WTC11 (cell line): Measurements from ENCODE around the gene MIAT. TPM values are rescaled to one million over a fixed set of nuclear protein-coding genes. Genes with fewer than 3 reads are reported as not detected.

Experiments used
- ATAC-seq: fragments of 200-7000 bp; cut with Tn5 transposase; 2 replicates; pipeline ENCODE4 v1.10.0; 2021; ENCODE audit warnings: mild to moderate bottlenecking, moderate library complexity
- CTCF ChIA-PET: fragments of 300-600 bp; sonication (Branson Sonifier 250); formaldehyde crosslinking; loops from one replicate; lab custom pipeline; 2021; ENCODE audit warnings: antibody characterized with exemption; lab: Charles Lee
- POLR2A ChIA-PET: fragments of 350-600 bp; sonication (Branson Sonifier 250); formaldehyde crosslinking; loops from one replicate; lab custom pipeline; 2021; ENCODE audit warnings: antibody characterized with exemption; lab: Charles Lee
- DNase-seq: peaks from one replicate; pipeline ENCODE4 v3.0.0; 2021; ENCODE audit warnings: low spot score
- H3K27ac Mint-ChIP-seq: 2 replicates; pipeline ENCODE4 v1.8.0; 2021; ENCODE audit warnings: mixed read lengths
- H3K27me3 Mint-ChIP-seq: 2 replicates; pipeline ENCODE4 v1.8.0; 2021; ENCODE audit warnings: low read depth, mild to moderate bottlenecking, moderate library complexity, mixed read lengths
- H3K36me3 Mint-ChIP-seq: 2 replicates; pipeline ENCODE4 v1.8.0; 2021; ENCODE audit warnings: mixed read lengths
- H3K4me1 Mint-ChIP-seq: 2 replicates; pipeline ENCODE4 v1.8.0; 2022; ENCODE audit warnings: mixed read lengths
- H3K4me3 Mint-ChIP-seq: 2 replicates; pipeline ENCODE4 v1.8.0; 2021; ENCODE audit warnings: mild to moderate bottlenecking, moderate library complexity, mixed read lengths
- H3K9me3 Mint-ChIP-seq: 2 replicates; pipeline ENCODE4 v1.8.0; 2021; ENCODE audit warnings: mixed read lengths
- E2F4 ChIP-seq: sonication (generic); formaldehyde crosslinking; IDR thresholded peaks from 2 replicates; pipeline ENCODE4 v1.8.1; 2022; ENCODE audit warnings: low read depth, mild to moderate bottlenecking, moderate library complexity, missing genetic modification reagents, borderline replicate concordance
- EMX1 ChIP-seq: fragments of 250-450 bp; sonication (Bioruptor Pico); IDR thresholded peaks from 2 replicates; pipeline ENCODE4 v1.8.0; 2021; ENCODE audit warnings: mild to moderate bottlenecking
- ETV6 ChIP-seq: sonication (generic); formaldehyde crosslinking; IDR thresholded peaks from 2 replicates; pipeline ENCODE4 v1.8.1; 2022; ENCODE audit warnings: mild to moderate bottlenecking, missing genetic modification reagents
- IRF1 ChIP-seq: sonication (generic); formaldehyde crosslinking; IDR thresholded peaks from 2 replicates; pipeline ENCODE4 v1.8.0; 2023; ENCODE audit warnings: missing genetic modification reagents
- JUN ChIP-seq: sonication (generic); formaldehyde crosslinking; IDR thresholded peaks from 2 replicates; pipeline ENCODE4 v1.8.0; 2023; ENCODE audit warnings: mild to moderate bottlenecking, missing genetic modification reagents
- KAT7 ChIP-seq: sonication (generic); formaldehyde crosslinking; IDR thresholded peaks from 2 replicates; pipeline ENCODE4 v1.8.1; 2023; ENCODE audit warnings: missing genetic modification reagents, mild to moderate bottlenecking, borderline replicate concordance
- MLX ChIP-seq: sonication (generic); formaldehyde crosslinking; IDR thresholded peaks from 2 replicates; pipeline ENCODE4 v1.8.1; 2023; ENCODE audit warnings: mild to moderate bottlenecking, missing genetic modification reagents, moderate library complexity
- MXD4 ChIP-seq: fragments of 250-450 bp; sonication (Bioruptor Pico); IDR thresholded peaks from 2 replicates; pipeline ENCODE4 v1.8.0; 2021; ENCODE audit warnings: mild to moderate bottlenecking, moderate library complexity, borderline replicate concordance
- NFATC4 ChIP-seq: fragments of 250-450 bp; sonication (Bioruptor Pico); IDR thresholded peaks from 2 replicates; pipeline ENCODE4 v1.9.0; 2021; ENCODE audit warnings: mild to moderate bottlenecking
- NFE2L1 ChIP-seq: sonication (generic); formaldehyde crosslinking; IDR thresholded peaks from 2 replicates; pipeline ENCODE4 v1.8.1; 2023; ENCODE audit warnings: missing genetic modification reagents
- NFYB ChIP-seq: sonication (generic); formaldehyde crosslinking; conservative IDR thresholded peaks from 2 replicates; pipeline ENCODE4 v1.8.0; 2022; ENCODE audit warnings: low read depth, missing genetic modification reagents
- OVOL2 ChIP-seq: fragments of 250-450 bp; sonication (Bioruptor Pico); IDR thresholded peaks from 2 replicates; pipeline ENCODE4 v1.9.0; 2021; ENCODE audit warnings: mild to moderate bottlenecking, borderline replicate concordance
- PREB ChIP-seq: sonication (generic); formaldehyde crosslinking; IDR thresholded peaks from 2 replicates; pipeline ENCODE4 v1.8.1; 2022; ENCODE audit warnings: mild to moderate bottlenecking, missing genetic modification reagents, moderate library complexity, borderline replicate concordance
- SOX15 ChIP-seq: fragments of 250-450 bp; sonication (Bioruptor Pico); IDR thresholded peaks from 2 replicates; pipeline ENCODE4 v1.9.0; 2021; ENCODE audit warnings: mild to moderate bottlenecking
- SP1 ChIP-seq: sonication (generic); formaldehyde crosslinking; conservative IDR thresholded peaks from 2 replicates; pipeline ENCODE4 v1.8.1; 2022; ENCODE audit warnings: missing genetic modification reagents
- TP53 ChIP-seq: sonication (generic); formaldehyde crosslinking; IDR thresholded peaks from 2 replicates; pipeline ENCODE4 v1.8.1; 2023; ENCODE audit warnings: mild to moderate bottlenecking, missing genetic modification reagents
- ZBTB21 ChIP-seq: sonication (generic); formaldehyde crosslinking; IDR thresholded peaks from 2 replicates; pipeline ENCODE4 v1.8.1; 2023; ENCODE audit warnings: mild to moderate bottlenecking, missing genetic modification reagents, borderline replicate concordance
- ZNF138 ChIP-seq: sonication (generic); formaldehyde crosslinking; conservative IDR thresholded peaks from 2 replicates; pipeline ENCODE4 v1.8.1; 2022; ENCODE audit warnings: mild to moderate bottlenecking, moderate library complexity, missing genetic modification reagents
- ZNF317 ChIP-seq: sonication (generic); formaldehyde crosslinking; IDR thresholded peaks from 2 replicates; pipeline ENCODE4 v1.8.1; 2023; ENCODE audit warnings: low read depth, mild to moderate bottlenecking, moderate library complexity, missing genetic modification reagents, borderline replicate concordance
- ZNF396 ChIP-seq: fragments of 250-450 bp; sonication (Bioruptor Pico); IDR thresholded peaks from 2 replicates; pipeline ENCODE4 v1.8.0; 2021; ENCODE audit warnings: mild to moderate bottlenecking, moderate library complexity, borderline replicate concordance
- ZNF512 ChIP-seq: sonication (generic); formaldehyde crosslinking; IDR thresholded peaks from 2 replicates; pipeline ENCODE4 v1.8.1; 2022; ENCODE audit warnings: missing genetic modification reagents, borderline replicate concordance
- total RNA-seq: library from RNA; stranded (reverse); gene quantifications from 3 replicates; pipeline ENCODE4 v1.2.3, GENCODE V29; 2021
- TF ChIP-seq, protein P1 (sequence below): fragments of 250-450 bp; sonication (Bioruptor Pico); IDR thresholded peaks from 2 replicates; pipeline ENCODE4 v1.8.0; 2021; ENCODE audit warnings: mild to moderate bottlenecking
- TF ChIP-seq, protein P2 (sequence below): fragments of 250-450 bp; sonication (Bioruptor Pico); IDR thresholded peaks from 2 replicates; pipeline ENCODE4 v1.9.0; 2021; ENCODE audit warnings: mild to moderate bottlenecking, borderline replicate concordance
- TF ChIP-seq, protein P3 (sequence below): sonication (generic); formaldehyde crosslinking; IDR thresholded peaks from 2 replicates; pipeline ENCODE4 v1.8.1; 2023; ENCODE audit warnings: mild to moderate bottlenecking, missing genetic modification reagents, moderate library complexity

Gene MIAT
- total RNA-seq, 1 experiment from 2014 or later = 50.7 TPM

DNA sequence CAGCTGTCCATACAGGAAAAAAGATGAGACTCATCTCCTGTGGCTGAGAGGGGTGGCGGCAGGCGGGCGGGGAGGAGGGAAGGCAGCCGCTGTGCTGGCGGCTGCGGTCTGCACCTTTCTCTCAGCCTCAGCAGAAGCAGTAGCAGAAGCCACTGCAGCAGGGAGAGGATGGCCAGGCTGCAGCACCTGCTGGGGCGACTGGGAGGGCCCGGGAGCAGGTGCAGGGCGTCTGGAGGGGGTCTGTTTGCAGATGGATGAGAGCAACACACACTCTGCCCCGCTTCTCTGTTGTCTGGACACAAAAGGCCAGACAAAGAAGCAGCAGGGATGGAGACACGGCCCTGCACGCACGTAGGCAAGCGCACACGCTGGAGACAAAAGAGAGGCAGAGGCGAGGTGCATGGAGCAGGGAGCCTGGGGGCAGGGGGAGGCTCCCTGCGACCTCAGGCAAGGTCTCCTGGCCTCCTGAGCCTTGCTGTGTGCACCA is 9.3 kb upstream of the MIAT start:
- H3K4me3 Mint-ChIP-seq = peak overlapping the region; percentile 53
- peaks cover 7% of the 10 kb centered on the region for H3K27me3 Mint-ChIP-seq
- DNase-seq = peak; percentile 72
- peaks cover 73% of the 10 kb centered on the region for H3K4me1 Mint-ChIP-seq
- ATAC-seq = peak; percentile 43
- no peaks in the 10 kb centered on the region for H3K36me3 Mint-ChIP-seq
- H3K27ac Mint-ChIP-seq = peak overlapping the region; percentile 77
- ChIA-PET POLR2A (interaction anchor here (1.2 kb wide), 1 partner anchor 9 kb away, joined by 5 read pairs; the partner anchor contains the start of gene MIAT), CTCF (interaction anchor here (0.8 to 1.2 kb wide), 2 partner anchors 25 to 165 kb away, joined by 3 read pairs; partner anchors contain the start of gene HPS4)
- no peaks in the 10 kb centered on the region for H3K9me3 Mint-ChIP-seq
- TF ChIP-seq ZNF512 (CRISPR knock-in tag) (no peak), NFE2L1 (no peak), MXD4 (CRISPR knock-in tag) (no peak), OVOL2 (no peak), ETV6 (peak; percentile 80; the same call in 1 of the 2 replicates), IRF1 (CRISPR knock-in tag) (no peak), E2F4 (CRISPR knock-in tag) (no peak), SP1 (CRISPR knock-in tag) (peak; percentile 36; the same call in 1 of the 2 replicates), ZNF396 (CRISPR knock-in tag) (no peak), ZNF317 (CRISPR knock-in tag) (no peak), EMX1 (CRISPR knock-in tag) (0 out of 2 replicates have a peak, but pooled peaks have one; percentile 18), PREB (CRISPR knock-in tag) (no peak), ZNF138 (CRISPR knock-in tag) (0 out of 2 replicates have a peak, but pooled peaks have one; percentile 58), ZBTB21 (peak; percentile 19; the same call in 1 of the 2 replicates), MLX (CRISPR knock-in tag) (no peak), TP53 (0 out of 2 replicates have a peak, but pooled peaks have one; percentile 30), KAT7 (CRISPR knock-in tag) (no peak), JUN (CRISPR knock-in tag) (no peak), SOX15 (no peak), NFYB (CRISPR knock-in tag) (no peak), NFATC4 (CRISPR knock-in tag) (no peak)
- TF ChIP-seq, protein P1, sequence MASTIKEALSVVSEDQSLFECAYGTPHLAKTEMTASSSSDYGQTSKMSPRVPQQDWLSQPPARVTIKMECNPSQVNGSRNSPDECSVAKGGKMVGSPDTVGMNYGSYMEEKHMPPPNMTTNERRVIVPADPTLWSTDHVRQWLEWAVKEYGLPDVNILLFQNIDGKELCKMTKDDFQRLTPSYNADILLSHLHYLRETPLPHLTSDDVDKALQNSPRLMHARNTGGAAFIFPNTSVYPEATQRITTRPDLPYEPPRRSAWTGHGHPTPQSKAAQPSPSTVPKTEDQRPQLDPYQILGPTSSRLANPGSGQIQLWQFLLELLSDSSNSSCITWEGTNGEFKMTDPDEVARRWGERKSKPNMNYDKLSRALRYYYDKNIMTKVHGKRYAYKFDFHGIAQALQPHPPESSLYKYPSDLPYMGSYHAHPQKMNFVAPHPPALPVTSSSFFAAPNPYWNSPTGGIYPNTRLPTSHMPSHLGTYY (CRISPR knock-in tag) = no peak
- TF ChIP-seq, protein P2, sequence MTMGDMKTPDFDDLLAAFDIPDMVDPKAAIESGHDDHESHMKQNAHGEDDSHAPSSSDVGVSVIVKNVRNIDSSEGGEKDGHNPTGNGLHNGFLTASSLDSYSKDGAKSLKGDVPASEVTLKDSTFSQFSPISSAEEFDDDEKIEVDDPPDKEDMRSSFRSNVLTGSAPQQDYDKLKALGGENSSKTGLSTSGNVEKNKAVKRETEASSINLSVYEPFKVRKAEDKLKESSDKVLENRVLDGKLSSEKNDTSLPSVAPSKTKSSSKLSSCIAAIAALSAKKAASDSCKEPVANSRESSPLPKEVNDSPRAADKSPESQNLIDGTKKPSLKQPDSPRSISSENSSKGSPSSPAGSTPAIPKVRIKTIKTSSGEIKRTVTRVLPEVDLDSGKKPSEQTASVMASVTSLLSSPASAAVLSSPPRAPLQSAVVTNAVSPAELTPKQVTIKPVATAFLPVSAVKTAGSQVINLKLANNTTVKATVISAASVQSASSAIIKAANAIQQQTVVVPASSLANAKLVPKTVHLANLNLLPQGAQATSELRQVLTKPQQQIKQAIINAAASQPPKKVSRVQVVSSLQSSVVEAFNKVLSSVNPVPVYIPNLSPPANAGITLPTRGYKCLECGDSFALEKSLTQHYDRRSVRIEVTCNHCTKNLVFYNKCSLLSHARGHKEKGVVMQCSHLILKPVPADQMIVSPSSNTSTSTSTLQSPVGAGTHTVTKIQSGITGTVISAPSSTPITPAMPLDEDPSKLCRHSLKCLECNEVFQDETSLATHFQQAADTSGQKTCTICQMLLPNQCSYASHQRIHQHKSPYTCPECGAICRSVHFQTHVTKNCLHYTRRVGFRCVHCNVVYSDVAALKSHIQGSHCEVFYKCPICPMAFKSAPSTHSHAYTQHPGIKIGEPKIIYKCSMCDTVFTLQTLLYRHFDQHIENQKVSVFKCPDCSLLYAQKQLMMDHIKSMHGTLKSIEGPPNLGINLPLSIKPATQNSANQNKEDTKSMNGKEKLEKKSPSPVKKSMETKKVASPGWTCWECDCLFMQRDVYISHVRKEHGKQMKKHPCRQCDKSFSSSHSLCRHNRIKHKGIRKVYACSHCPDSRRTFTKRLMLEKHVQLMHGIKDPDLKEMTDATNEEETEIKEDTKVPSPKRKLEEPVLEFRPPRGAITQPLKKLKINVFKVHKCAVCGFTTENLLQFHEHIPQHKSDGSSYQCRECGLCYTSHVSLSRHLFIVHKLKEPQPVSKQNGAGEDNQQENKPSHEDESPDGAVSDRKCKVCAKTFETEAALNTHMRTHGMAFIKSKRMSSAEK (CRISPR knock-in tag) = no peak
- TF ChIP-seq, protein P3, sequence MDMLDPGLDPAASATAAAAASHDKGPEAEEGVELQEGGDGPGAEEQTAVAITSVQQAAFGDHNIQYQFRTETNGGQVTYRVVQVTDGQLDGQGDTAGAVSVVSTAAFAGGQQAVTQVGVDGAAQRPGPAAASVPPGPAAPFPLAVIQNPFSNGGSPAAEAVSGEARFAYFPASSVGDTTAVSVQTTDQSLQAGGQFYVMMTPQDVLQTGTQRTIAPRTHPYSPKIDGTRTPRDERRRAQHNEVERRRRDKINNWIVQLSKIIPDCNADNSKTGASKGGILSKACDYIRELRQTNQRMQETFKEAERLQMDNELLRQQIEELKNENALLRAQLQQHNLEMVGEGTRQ (CRISPR knock-in tag) = no peak
